Measurements from ENCODE around the gene MT2A. TPM values are rescaled to one million over a fixed set of nuclear protein-coding genes. Genes with fewer than 3 reads are reported as not detected.
A peak's percentile ranks its signal among the peaks of the same experiment; 100 is the strongest.

The MT2A gene
- total RNA-seq, 1 donor, result 33.7 TPM

GRCh38 chr16:56631197-56631596 is 22.8 kb downstream of the MT2A start:
- TF ChIP-seq CTCF (IDR thresholded peaks at IDR 0.05; ENCODE audit: extremely low read depth, low read depth, low read length), result no peak
- Histone ChIP-seq H3K9me3 (ENCODE audit: low read depth, low read length) (no peaks in the 10 kb centered on the region), H3K27ac (ENCODE audit: low read depth, low read length) (no peak overlapping the region), H2AFZ (ENCODE audit: low read length) (no peak overlapping the region), H3K4me2 (ENCODE audit: insufficient read depth, low read length) (no peak overlapping the region), H3K27me3 (ENCODE audit: insufficient read depth, low read length) (peaks cover 2% of the 10 kb centered on the region), H3K4me1 (ENCODE audit: insufficient read depth, low read length) (peaks cover 17% of the 10 kb centered on the region), H4K20me1 (ENCODE audit: insufficient read depth, low read length) (peaks cover 2% of the 10 kb centered on the region), H3K4me3 (ENCODE audit: insufficient read depth, low read length) (no peak overlapping the region), H3K79me2 (ENCODE audit: insufficient read depth, low read length) (peaks cover 6% of the 10 kb centered on the region), H3K36me3 (ENCODE audit: insufficient read depth, low read length) (no peaks in the 10 kb centered on the region)
- no peak for DNase-seq (ENCODE audit: insufficient read length, low spot score, missing footprints)

GRCh38 chr16:56631832-56632155 is 23.4 kb downstream of the MT2A start:
- TF ChIP-seq CTCF (IDR thresholded peaks at IDR 0.05; ENCODE audit: extremely low read depth, low read depth, low read length), result no peak
- Histone ChIP-seq H3K4me2 (ENCODE audit: insufficient read depth, low read length) (peak overlapping the region; percentile 87), H3K4me1 (ENCODE audit: insufficient read depth, low read length) (peaks cover 11% of the 10 kb centered on the region), H3K4me3 (ENCODE audit: insufficient read depth, low read length) (peak overlapping the region; percentile 75), H3K27me3 (ENCODE audit: insufficient read depth, low read length) (peaks cover 2% of the 10 kb centered on the region), H3K9me3 (ENCODE audit: low read depth, low read length) (no peaks in the 10 kb centered on the region), H4K20me1 (ENCODE audit: insufficient read depth, low read length) (no peaks in the 10 kb centered on the region), H3K79me2 (ENCODE audit: insufficient read depth, low read length) (no peaks in the 10 kb centered on the region), H2AFZ (ENCODE audit: low read length) (peak overlapping the region; percentile 96), H3K36me3 (ENCODE audit: insufficient read depth, low read length) (no peaks in the 10 kb centered on the region), H3K27ac (ENCODE audit: low read depth, low read length) (no peak overlapping the region)
- DNase-seq (ENCODE audit: insufficient read length, low spot score, missing footprints), result no peak

- Histone ChIP-seq H3K4me1 (ENCODE audit: insufficient read depth, low read length) (peaks cover 7% of the 10 kb centered on the region), H3K4me2 (ENCODE audit: insufficient read depth, low read length) (peak within 1 kb of the TSS; percentile 87), H3K27me3 (ENCODE audit: insufficient read depth, low read length) (peaks cover 2% of the 10 kb centered on the region), H4K20me1 (ENCODE audit: insufficient read depth, low read length) (no peaks in the 10 kb centered on the region), H3K27ac (ENCODE audit: low read depth, low read length) (no peak within 1 kb of the TSS), H2AFZ (ENCODE audit: low read length) (peak within 1 kb of the TSS; percentile 96), H3K36me3 (ENCODE audit: insufficient read depth, low read length) (no peaks in the 10 kb centered on the region), H3K4me3 (ENCODE audit: insufficient read depth, low read length) (peak within 1 kb of the TSS; percentile 75), H3K79me2 (ENCODE audit: insufficient read depth, low read length) (no peaks in the 10 kb centered on the region), H3K9me3 (ENCODE audit: low read depth, low read length) (no peaks in the 10 kb centered on the region)
- no peak for TF ChIP-seq CTCF (IDR thresholded peaks at IDR 0.05; ENCODE audit: extremely low read depth, low read depth, low read length)
- DNase-seq (ENCODE audit: insufficient read length, low spot score, missing footprints), result peak; percentile 93
Observed at GRCh38 chr16:56632156-56632847, 23.9 kb downstream of the MT2A start, which contains the start of gene MT1M. MT1M (plus strand) TSS chr16:56632659; CDS start chr16:56632732, 73 bp downstream.

GRCh38 chr16:56632848-56633365 is 24.5 kb downstream of the MT2A start:
- H3K27ac ChIP-seq (ENCODE audit: low read depth, low read length), result no peak overlapping the region
- H4K20me1 ChIP-seq (ENCODE audit: insufficient read depth, low read length), result no peaks in the 10 kb centered on the region
- no peak for TF ChIP-seq CTCF (IDR thresholded peaks at IDR 0.05; ENCODE audit: extremely low read depth, low read depth, low read length)
- H2AFZ ChIP-seq (ENCODE audit: low read length), result peak overlapping the region; percentile 96
- H3K9me3 ChIP-seq (ENCODE audit: low read depth, low read length), result no peaks in the 10 kb centered on the region
- peaks cover 7% of the 10 kb centered on the region for H3K4me1 ChIP-seq (ENCODE audit: insufficient read depth, low read length)
- H3K4me3 ChIP-seq (ENCODE audit: insufficient read depth, low read length), result peak overlapping the region; percentile 75
- peaks cover 2% of the 10 kb centered on the region for H3K27me3 ChIP-seq (ENCODE audit: insufficient read depth, low read length)
- H3K4me2 ChIP-seq (ENCODE audit: insufficient read depth, low read length), result peak overlapping the region; percentile 87
- H3K79me2 ChIP-seq (ENCODE audit: insufficient read depth, low read length), result no peaks in the 10 kb centered on the region
- no peak for DNase-seq (ENCODE audit: insufficient read length, low spot score, missing footprints)
- H3K36me3 ChIP-seq (ENCODE audit: insufficient read depth, low read length), result no peaks in the 10 kb centered on the region
